Uterus (tissue), 4 donors: Measurements from ENCODE around the gene STAP2. TPM values are rescaled to one million over a fixed set of nuclear protein-coding genes. Genes with fewer than 3 reads are reported as not detected.

ENCODE experiments used
- DNase-seq, 2 donors: peaks; one replicate each; pipeline ENCODE4 v3.0.0-alpha.2; 2019 to 2020
- H3K27ac ChIP-seq, 2 donors: fragments of 200-600 bp; sonication (generic); 1 replicate in 1 of 2; 2 replicates in 1 of 2; pipeline ENCODE4 v1.5.1; 2016 to 2018
- H3K27me3 ChIP-seq, 2 donors: fragments of 200-600 bp; sonication (generic); one replicate each; pipeline ENCODE4 v1.5.1; 2018 to 2019; ENCODE audit warnings: control low read depth in 1 of 2
- H3K36me3 ChIP-seq, 2 donors: fragments of 200-600 bp; sonication (generic); one replicate each; pipeline ENCODE4 v1.5.1; 2019; ENCODE audit warnings: control low read depth in 1 of 2
- H3K4me1 ChIP-seq, 2 donors: fragments of 200-600 bp; sonication (generic); one replicate each; pipeline ENCODE4 v1.5.1; 2018 to 2019; ENCODE audit warnings: control low read depth in 1 of 2
- H3K4me3 ChIP-seq, 2 donors: fragments of 200-600 bp; sonication (generic); 1 replicate in 1 of 2; 2 replicates in 1 of 2; pipeline ENCODE4 v1.5.1; 2018 to 2019; ENCODE audit warnings: mild to moderate bottlenecking in 1 of 2
- H3K9me3 ChIP-seq, 2 donors: fragments of 200-600 bp; sonication (generic); one replicate each; pipeline ENCODE4 v1.5.1; 2019; ENCODE audit warnings: control low read depth in 1 of 2
- CTCF ChIP-seq, 4 experiments: fragments of 200-600 bp in 2 of 4; fragments of 450-650 bp in 2 of 4; sonication (generic) in 2 of 4; IDR thresholded peaks; one replicate each; pipeline ENCODE4 v1.5.1; 2016 to 2019; ENCODE audit warnings: antibody characterized with exemption in 4 of 4, mild to moderate bottlenecking in 2 of 4, moderate library complexity in 1 of 4
- POLR2A ChIP-seq, 2 donors: fragments of 450-650 bp; IDR thresholded peaks; one replicate each; pipeline ENCODE4 v1.6.1; 2016; ENCODE audit warnings: antibody characterized with exemption in 2 of 2, mild to moderate bottlenecking in 1 of 2, moderate library complexity in 1 of 2
- intact Hi-C: fragments of 100-400 bp; cut with DNase I; formaldehyde crosslinking; loops from one replicate; pipeline ENCODE4 v1.15.1; 2023; ENCODE audit warnings: low total_unique reads
- total RNA-seq, 4 donors: library from RNA; depleted of rRNA in 3 of 4; stranded (reverse); fragments of >200 nt in 3 of 4; gene quantifications; one replicate each; pipeline versions ENCODE4 v1.1.0 to v1.2.4, GENCODE V29; 2014 to 2023
- donor health status: DM: yes; HTN: yes; CAD: no.

Gene STAP2
- total RNA-seq, 4 donors from 2014 or later = 0.29 to 9.4 (median 6.2) TPM

GRCh38 chr19:4319067-4319718 is 19.4 kb downstream of the STAP2 start:
- no peak for DNase-seq
- Histone ChIP-seq H3K27me3 (no peaks in the 10 kb centered on the region), H3K27ac (no peak overlapping the region), H3K4me1 (no peaks in the 10 kb centered on the region), H3K9me3 (no peaks in the 10 kb centered on the region), H3K4me3 (no peak overlapping the region), H3K36me3 (no peaks in the 10 kb centered on the region)
- TF ChIP-seq POLR2A (IDR thresholded peaks at IDR 0.05) (no peak), CTCF (IDR thresholded peaks at IDR 0.05) (no peak)
- intact Hi-C loops = no loop called here

- H3K27ac ChIP-seq = no peak overlapping the region
- H3K9me3 ChIP-seq = no peaks in the 10 kb centered on the region
- H3K4me3 ChIP-seq = no peak overlapping the region
- intact Hi-C loops = no loop called here
- no peaks in the 10 kb centered on the region for H3K27me3 ChIP-seq
- H3K4me1 ChIP-seq = no peaks in the 10 kb centered on the region
- DNase-seq = no peak
- TF ChIP-seq CTCF (IDR thresholded peaks at IDR 0.05) (no peak), POLR2A (IDR thresholded peaks at IDR 0.05) (no peak)
- no peaks in the 10 kb centered on the region for H3K36me3 ChIP-seq
These were observed 20.2 kb downstream of the STAP2 start for GRCh38 chr19:4318460-4318859.

- H3K4me1 ChIP-seq = no peaks in the 10 kb centered on the region
- H3K4me3 ChIP-seq = no peak overlapping the region
- no peak for DNase-seq
- H3K27me3 ChIP-seq = no peaks in the 10 kb centered on the region
- TF ChIP-seq POLR2A (IDR thresholded peaks at IDR 0.05) = no peak
- TF ChIP-seq CTCF (IDR thresholded peaks at IDR 0.05) = no peak
- H3K36me3 ChIP-seq = no peaks in the 10 kb centered on the region
- intact Hi-C loops = no loop called here
- H3K27ac ChIP-seq = no peak overlapping the region
- no peaks in the 10 kb centered on the region for H3K9me3 ChIP-seq
These were observed 21.7 kb downstream of the STAP2 start for GRCh38 chr19:4316956-4317355.

- intact Hi-C loops = no loop called here
- H3K27ac ChIP-seq = no peak overlapping the region
- no peak for TF ChIP-seq POLR2A (IDR thresholded peaks at IDR 0.05)
- no peaks in the 10 kb centered on the region for H3K9me3 ChIP-seq
- H3K36me3 ChIP-seq = no peaks in the 10 kb centered on the region
- H3K27me3 ChIP-seq = no peaks in the 10 kb centered on the region
- no peaks in the 10 kb centered on the region for H3K4me1 ChIP-seq
- DNase-seq = no peak
- no peak overlapping the region for H3K4me3 ChIP-seq
These were observed 24.7 kb downstream of the STAP2 start for GRCh38 chr19:4313847-4314490.

GRCh38 chr19:4310247-4311121 is 28.1 kb downstream of the STAP2 start:
- Histone ChIP-seq H3K9me3 (no peaks in the 10 kb centered on the region), H3K36me3 (no peaks in the 10 kb centered on the region), H3K4me1 (no peaks in the 10 kb centered on the region), H3K4me3 (no peak overlapping the region), H3K27ac (no peak overlapping the region), H3K27me3 (no peaks in the 10 kb centered on the region)
- intact Hi-C loops = no loop called here
- TF ChIP-seq POLR2A (IDR thresholded peaks at IDR 0.05) = no peak
- TF ChIP-seq CTCF (IDR thresholded peaks at IDR 0.05) = no peak
- no peak for DNase-seq
